Measurements from ENCODE around the gene COX20.

DNA sequence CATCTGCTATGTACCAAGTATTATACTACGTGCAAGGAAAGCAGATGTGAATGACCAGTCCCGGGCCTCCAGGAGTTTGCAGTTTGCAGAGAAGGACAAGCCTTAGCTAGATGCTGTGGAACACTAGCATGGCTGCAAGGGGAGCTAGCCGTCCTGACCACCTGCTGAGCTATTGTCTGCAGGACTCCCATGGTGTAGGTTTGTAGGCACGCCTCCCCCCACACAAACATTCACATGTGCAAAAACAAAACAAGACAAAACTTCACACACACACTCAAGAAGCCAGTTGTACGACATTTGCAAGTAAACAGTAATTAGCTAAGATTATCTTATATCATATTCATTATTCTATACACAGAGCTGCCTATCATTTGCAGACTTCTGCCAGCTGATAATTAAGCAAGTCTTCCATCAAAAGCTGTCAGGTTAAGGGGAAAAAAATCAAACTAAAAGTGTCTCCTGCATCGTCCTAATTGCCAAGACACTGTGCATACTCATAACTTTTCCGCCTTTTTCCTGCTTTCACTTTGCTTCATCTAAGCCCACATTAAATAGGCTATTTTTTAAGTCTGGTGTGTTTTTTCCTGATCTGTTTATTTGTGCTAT lies 39.6 kb downstream of the COX20 start:
- TF ChIP-seq, protein P1, sequence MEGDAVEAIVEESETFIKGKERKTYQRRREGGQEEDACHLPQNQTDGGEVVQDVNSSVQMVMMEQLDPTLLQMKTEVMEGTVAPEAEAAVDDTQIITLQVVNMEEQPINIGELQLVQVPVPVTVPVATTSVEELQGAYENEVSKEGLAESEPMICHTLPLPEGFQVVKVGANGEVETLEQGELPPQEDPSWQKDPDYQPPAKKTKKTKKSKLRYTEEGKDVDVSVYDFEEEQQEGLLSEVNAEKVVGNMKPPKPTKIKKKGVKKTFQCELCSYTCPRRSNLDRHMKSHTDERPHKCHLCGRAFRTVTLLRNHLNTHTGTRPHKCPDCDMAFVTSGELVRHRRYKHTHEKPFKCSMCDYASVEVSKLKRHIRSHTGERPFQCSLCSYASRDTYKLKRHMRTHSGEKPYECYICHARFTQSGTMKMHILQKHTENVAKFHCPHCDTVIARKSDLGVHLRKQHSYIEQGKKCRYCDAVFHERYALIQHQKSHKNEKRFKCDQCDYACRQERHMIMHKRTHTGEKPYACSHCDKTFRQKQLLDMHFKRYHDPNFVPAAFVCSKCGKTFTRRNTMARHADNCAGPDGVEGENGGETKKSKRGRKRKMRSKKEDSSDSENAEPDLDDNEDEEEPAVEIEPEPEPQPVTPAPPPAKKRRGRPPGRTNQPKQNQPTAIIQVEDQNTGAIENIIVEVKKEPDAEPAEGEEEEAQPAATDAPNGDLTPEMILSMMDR (IDR thresholded peaks at IDR 0.05; ENCODE audit: extremely low read depth in 1 of 2, insufficient read depth in 1 of 2, low read depth in 1 of 2, low read length in 2 of 2), result no peak
- no peak for TF ChIP-seq EZH2 (IDR thresholded peaks at IDR 0.05; ENCODE audit: borderline replicate concordance, low read depth, low read length, severe bottlenecking)
- no peak for TF ChIP-seq POLR2A (IDR thresholded peaks at IDR 0.05; ENCODE audit: low read depth, low read length)
- TF ChIP-seq MYC (IDR thresholded peaks at IDR 0.05; ENCODE audit: low read depth, low read length), result no peak
- TF ChIP-seq POLR2AphosphoS5 (IDR thresholded peaks at IDR 0.05; ENCODE audit: insufficient read depth, low read depth, low read length), result no peak
- TF ChIP-seq GATA2 (IDR thresholded peaks at IDR 0.05; ENCODE audit: insufficient read depth, insufficient read length, low read depth, low read length), result no peak
